ENCODE measurements around the gene CYP2U1. TPM values are rescaled to one million over a fixed set of nuclear protein-coding genes. Genes with fewer than 3 reads are reported as not detected.

CYP2U1 gene
- total and polyA plus RNA-seq, 10 donors, result 5.5 to 14.0 (median 12.2) TPM

GRCh38 chr4:107950746-107951540 lies 19.6 kb downstream of the CYP2U1 start:
- no peak overlapping the region for H3K27ac ChIP-seq
- no peak for DNase-seq
- WGBS, 5 donors, result 89 to 99% (median 94%) methylated on average over 2 of the region's 2 CpGs
- intact Hi-C loops (cut with DNase I; ENCODE audit: low total_unique reads), result no loop called here
- H3K9me3 ChIP-seq, result peaks cover 0 to 14% (median 11%) of the 10 kb centered on the region in 8 donors
- TF ChIP-seq CTCF (IDR thresholded peaks at IDR 0.05 in 8 of 11, conservative IDR thresholded peaks at IDR 0.05 in 3 of 11), result no peak
- no peak for TF ChIP-seq POLR2A (IDR thresholded peaks at IDR 0.05)
- no peak for TF ChIP-seq POLR2AphosphoS5 (IDR thresholded peaks at IDR 0.05)
- no peaks in the 10 kb centered on the region for H3K4me1 ChIP-seq
- peaks cover 0 to 84% (median 35%) of the 10 kb centered on the region in 6 donors for H3K36me3 ChIP-seq
- no peak overlapping the region for H3K4me3 ChIP-seq
- H3K27me3 ChIP-seq (replicated peaks in 1 of 7), result no peaks in the 10 kb centered on the region

- Histone ChIP-seq H3K4me3 (no peak overlapping the region), H3K27ac (no peak overlapping the region), H3K27me3 (replicated peaks in 1 of 7) (no peaks in the 10 kb centered on the region), H3K4me1 (no peaks in the 10 kb centered on the region), H3K9me3 (peaks cover 0 to 20% (median 17%) of the 10 kb centered on the region in 8 donors), H3K36me3 (peaks cover 0 to 78% (median 35%) of the 10 kb centered on the region in 6 donors)
- intact Hi-C loops (cut with DNase I; ENCODE audit: low total_unique reads), result no loop called here
- DNase-seq, result no peak
- no peak for TF ChIP-seq POLR2A (IDR thresholded peaks at IDR 0.05)
- TF ChIP-seq CTCF (IDR thresholded peaks at IDR 0.05 in 8 of 11, conservative IDR thresholded peaks at IDR 0.05 in 3 of 11), result no peak
- TF ChIP-seq POLR2AphosphoS5 (IDR thresholded peaks at IDR 0.05), result no peak
Observed at GRCh38 chr4:107951551-107951950, 20.2 kb downstream of the CYP2U1 start.

- WGBS, 5 donors, result 83 to 92% (median 88%) methylated on average over 1 of the region's 1 CpG
Observed at GRCh38 chr4:107956011-107956410, 24.7 kb downstream of the CYP2U1 start.

More at GRCh38 chr4:107956011-107956410, 24.7 kb downstream of the CYP2U1 start:
- H3K4me1 ChIP-seq, result no peaks in the 10 kb centered on the region
- intact Hi-C loops (cut with DNase I; ENCODE audit: low total_unique reads), result no loop called here
- TF ChIP-seq POLR2AphosphoS5 (IDR thresholded peaks at IDR 0.05) (no peak), POLR2A (IDR thresholded peaks at IDR 0.05) (no peak), CTCF (IDR thresholded peaks at IDR 0.05 in 8 of 11, conservative IDR thresholded peaks at IDR 0.05 in 3 of 11) (no peak)
- no peak overlapping the region for H3K27ac ChIP-seq
- H3K9me3 ChIP-seq, result peaks cover 0 to 41% (median 31%) of the 10 kb centered on the region in 8 donors
- no peak overlapping the region for H3K4me3 ChIP-seq
- H3K36me3 ChIP-seq, result peaks cover 0 to 34% (median 6%) of the 10 kb centered on the region in 6 donors
- H3K27me3 ChIP-seq (replicated peaks in 1 of 7), result no peaks in the 10 kb centered on the region
- no peak for DNase-seq

Measured in spleen (tissue), 11 donors.